Endothelial cell (in vitro differentiated cells): ENCODE data around the gene ZFP92. TPM values are rescaled to one million over a fixed set of nuclear protein-coding genes. Genes with fewer than 3 reads are reported as not detected.

Source experiments
- DNase-seq: peaks from one replicate; pipeline ENCODE4 v3.0.0; 2021; ENCODE audit warnings: low spot score
- H3K27ac Mint-ChIP-seq: one replicate; pipeline ENCODE4 v1.8.0; 2021; ENCODE audit warnings: mixed read lengths, inconsistent platforms; ENCODE audit not compliant: unreplicated experiment
- H3K27me3 Mint-ChIP-seq: one replicate; pipeline ENCODE4 v1.8.0; 2021; ENCODE audit warnings: mild to moderate bottlenecking, moderate library complexity, mixed read lengths, inconsistent platforms; ENCODE audit not compliant: unreplicated experiment
- H3K36me3 Mint-ChIP-seq: one replicate; pipeline ENCODE4 v1.8.0; 2021; ENCODE audit warnings: mild to moderate bottlenecking, low read depth, mixed read lengths, inconsistent platforms; ENCODE audit not compliant: unreplicated experiment
- H3K4me1 Mint-ChIP-seq: one replicate; pipeline ENCODE4 v1.8.0; 2021; ENCODE audit warnings: mild to moderate bottlenecking, mixed read lengths, inconsistent platforms; ENCODE audit not compliant: unreplicated experiment
- H3K4me3 Mint-ChIP-seq: one replicate; pipeline ENCODE4 v1.8.0; 2021; ENCODE audit warnings: mild to moderate bottlenecking, mixed read lengths, inconsistent platforms; ENCODE audit not compliant: unreplicated experiment
- H3K9me3 Mint-ChIP-seq: one replicate; pipeline ENCODE4 v1.8.0; 2021; ENCODE audit warnings: mixed read lengths, inconsistent platforms; ENCODE audit not compliant: unreplicated experiment
- CTCF ChIP-seq: fragments of 200-600 bp; sonication (generic); IDR thresholded peaks from one replicate; pipeline ENCODE4 v1.5.0; 2021; ENCODE audit warnings: antibody characterized with exemption; ENCODE audit not compliant: unreplicated experiment
- total RNA-seq: library from RNA; stranded (reverse); fragmentation: NEBNext Ultra II Directional; extraction: Animal tissue kit (Norgen Biotek cat#: 25700); gene quantifications from one replicate; pipeline ENCODE4 v1.2.1, GENCODE V29; 2021; ENCODE audit not compliant: unreplicated experiment

Gene ZFP92
- total RNA-seq, 1 donor from 2014 or later = 0.49 TPM

GRCh38 chrX:153438532-153438931 lies 27.3 kb downstream of the ZFP92 start:
- Mint-ChIP-seq H3K9me3 (no peaks in the 10 kb centered on the region), H3K4me1 (no peaks in the 10 kb centered on the region), H3K36me3 (no peaks in the 10 kb centered on the region), H3K4me3 (no peak overlapping the region), H3K27ac (no peak overlapping the region), H3K27me3 (peaks cover 2% of the 10 kb centered on the region)
- TF ChIP-seq CTCF = no peak
- no peak for DNase-seq

GRCh38 chrX:153439977-153440376 lies 28.7 kb downstream of the ZFP92 start:
- H3K4me1 Mint-ChIP-seq = no peaks in the 10 kb centered on the region
- H3K27ac Mint-ChIP-seq = no peak overlapping the region
- no peaks in the 10 kb centered on the region for H3K9me3 Mint-ChIP-seq
- no peak for TF ChIP-seq CTCF
- H3K4me3 Mint-ChIP-seq = no peak overlapping the region
- no peak for DNase-seq
- no peaks in the 10 kb centered on the region for H3K36me3 Mint-ChIP-seq
- peaks cover 2% of the 10 kb centered on the region for H3K27me3 Mint-ChIP-seq

- Mint-ChIP-seq H3K4me1 (no peaks in the 10 kb centered on the region), H3K4me3 (no peak overlapping the region), H3K36me3 (no peaks in the 10 kb centered on the region), H3K27ac (no peak overlapping the region), H3K9me3 (no peaks in the 10 kb centered on the region), H3K27me3 (peaks cover 2% of the 10 kb centered on the region)
- TF ChIP-seq CTCF = no peak
- DNase-seq = no peak
Observed at GRCh38 chrX:153440556-153441135, 29.4 kb downstream of the ZFP92 start.

GRCh38 chrX:153441296-153441695 lies 30.0 kb downstream of the ZFP92 start:
- H3K4me1 Mint-ChIP-seq = no peaks in the 10 kb centered on the region
- no peak overlapping the region for H3K27ac Mint-ChIP-seq
- H3K9me3 Mint-ChIP-seq = no peaks in the 10 kb centered on the region
- TF ChIP-seq CTCF = no peak
- peaks cover 2% of the 10 kb centered on the region for H3K27me3 Mint-ChIP-seq
- H3K36me3 Mint-ChIP-seq = no peaks in the 10 kb centered on the region
- no peak for DNase-seq
- no peak overlapping the region for H3K4me3 Mint-ChIP-seq

- H3K4me1 Mint-ChIP-seq = no peaks in the 10 kb centered on the region
Observed at GRCh38 chrX:153441981-153442380, 30.7 kb downstream of the ZFP92 start.

More at GRCh38 chrX:153441981-153442380, 30.7 kb downstream of the ZFP92 start:
- Mint-ChIP-seq H3K4me3 (no peak overlapping the region), H3K36me3 (no peaks in the 10 kb centered on the region), H3K27ac (no peak overlapping the region), H3K27me3 (peaks cover 2% of the 10 kb centered on the region), H3K9me3 (no peaks in the 10 kb centered on the region)
- no peak for DNase-seq
- no peak for TF ChIP-seq CTCF
